Naive thymus-derived CD4-positive, alpha-beta T cell (primary cell): ENCODE measurements around the gene RPL27. TPM values are rescaled to one million over a fixed set of nuclear protein-coding genes. Genes with fewer than 3 reads are reported as not detected.
"Not testable (repeated sequence)": the region's sequence is repeated elsewhere in the genome, so short reads cannot be mapped to it uniquely, and the experiment has no call there.

Experiments used
- ATAC-seq: fragments of 150-1000 bp; cut with Tn5 transposase; 2 replicates; pipeline ENCODE4 v1.10.0; 2021; ENCODE audit warnings: mild to moderate bottlenecking, moderate library complexity
- CTCF ChIA-PET: fragments of 350-600 bp; sonication (Branson Sonifier 250); formaldehyde crosslinking; loops from one replicate; lab custom pipeline; 2021; ENCODE audit warnings: antibody characterized with exemption; lab: Charles Lee
- POLR2A ChIA-PET: fragments of 350-600 bp; sonication (Branson Sonifier 250); formaldehyde crosslinking; loops from one replicate; lab custom pipeline; 2021; ENCODE audit warnings: antibody characterized with exemption, inconsistent platforms; lab: Charles Lee
- DNase-seq, 9 donors: peaks; one replicate each; pipeline versions ENCODE4 v3.0.0 to v3.0.0-alpha.2; 2020 to 2022; ENCODE audit warnings: mixed read lengths in 1 of 9
- H3K27ac ChIP-seq: one replicate; pipeline ENCODE4 v1.7.0; 2013; ENCODE audit warnings: mild to moderate bottlenecking, low read depth, low read length, moderate library complexity
- H3K27me3 ChIP-seq, 2 donors: one replicate each; pipeline ENCODE4 v1.7.0; 2013; ENCODE audit warnings: low read length in 2 of 2, mild to moderate bottlenecking in 2 of 2, moderate library complexity in 2 of 2; ENCODE audit not compliant: control insufficient read depth in 2 of 2, insufficient read depth in 2 of 2
- H3K36me3 ChIP-seq, 3 experiments: 1 replicate in 2 of 3; 2 replicates in 1 of 3; pipeline ENCODE4 v1.7.0; 2013; ENCODE audit warnings: low read length in 3 of 3, mild to moderate bottlenecking in 3 of 3, moderate library complexity in 1 of 3; ENCODE audit not compliant: insufficient read depth in 3 of 3, control insufficient read depth in 2 of 3
- H3K4me1 ChIP-seq, 2 donors: one replicate each; pipeline ENCODE4 v1.7.0; 2013; ENCODE audit warnings: low read length in 2 of 2, mild to moderate bottlenecking in 2 of 2, moderate library complexity in 1 of 2; ENCODE audit not compliant: control insufficient read depth in 2 of 2, insufficient read depth in 2 of 2
- H3K4me3 ChIP-seq: 2 replicates; pipeline ENCODE4 v1.7.0; 2013; ENCODE audit warnings: mild to moderate bottlenecking, low read length
- H3K9me3 ChIP-seq, 3 experiments: 1 replicate in 2 of 3; 2 replicates in 1 of 3; pipeline ENCODE4 v1.7.0; 2013; ENCODE audit warnings: low read length in 3 of 3; ENCODE audit not compliant: control insufficient read depth in 2 of 3
- H3K27ac Mint-ChIP-seq, 9 donors: one replicate each; pipeline ENCODE4 v1.8.0; 2020 to 2022; ENCODE audit warnings: mixed read lengths in 9 of 9, mild to moderate bottlenecking in 8 of 9, moderate library complexity in 5 of 9, inconsistent platforms in 2 of 9
- H3K27me3 Mint-ChIP-seq, 5 donors: one replicate each; pipeline ENCODE4 v1.8.0; 2021 to 2022; ENCODE audit warnings: mixed read lengths in 5 of 5, mild to moderate bottlenecking in 1 of 5
- H3K36me3 Mint-ChIP-seq, 5 donors: one replicate each; pipeline ENCODE4 v1.8.0; 2020 to 2022; ENCODE audit warnings: mixed read lengths in 5 of 5, mild to moderate bottlenecking in 3 of 5, inconsistent platforms in 1 of 5
- H3K4me1 Mint-ChIP-seq, 7 donors: one replicate each; pipeline ENCODE4 v1.8.0; 2020 to 2022; ENCODE audit warnings: mixed read lengths in 7 of 7, mild to moderate bottlenecking in 3 of 7, inconsistent platforms in 1 of 7
- H3K4me3 Mint-ChIP-seq, 10 donors: one replicate each; pipeline ENCODE4 v1.8.0; 2020 to 2022; ENCODE audit warnings: mild to moderate bottlenecking in 10 of 10, mixed read lengths in 10 of 10, moderate library complexity in 6 of 10, inconsistent platforms in 2 of 10
- H3K9me3 Mint-ChIP-seq, 11 donors: one replicate each; pipeline ENCODE4 v1.8.0; 2020 to 2022; ENCODE audit warnings: mixed read lengths in 11 of 11, mild to moderate bottlenecking in 4 of 11, inconsistent platforms in 1 of 11, moderate library complexity in 1 of 11
- intact Hi-C, 2 donors: fragments of 100-400 bp; cut with micrococcal nuclease; formaldehyde crosslinking; loops; one replicate each; pipeline ENCODE4 v1.15.1; 2023
- polyA plus RNA-seq, 2 donors: library from polyadenylated mRNA; unstranded; fragments of 300-500 nt; fragmentation: Illumina TruSeq; gene quantifications; one replicate each; pipeline ENCODE4 v1.2.3, GENCODE V29; 2021
- total RNA-seq, 6 experiments: library from RNA in 5 of 6; stranded (reverse) in 5 of 6; gene quantifications; 1 replicate in 5 of 6; 2 replicates in 1 of 6; pipeline ENCODE4 v1.2.3 and lab custom pipeline; 2021 to 2026

RPL27 gene
- total and polyA plus RNA-seq, 7 experiments from 2014 or later: 951 to 2,713 (median 1,834) TPM

DNA sequence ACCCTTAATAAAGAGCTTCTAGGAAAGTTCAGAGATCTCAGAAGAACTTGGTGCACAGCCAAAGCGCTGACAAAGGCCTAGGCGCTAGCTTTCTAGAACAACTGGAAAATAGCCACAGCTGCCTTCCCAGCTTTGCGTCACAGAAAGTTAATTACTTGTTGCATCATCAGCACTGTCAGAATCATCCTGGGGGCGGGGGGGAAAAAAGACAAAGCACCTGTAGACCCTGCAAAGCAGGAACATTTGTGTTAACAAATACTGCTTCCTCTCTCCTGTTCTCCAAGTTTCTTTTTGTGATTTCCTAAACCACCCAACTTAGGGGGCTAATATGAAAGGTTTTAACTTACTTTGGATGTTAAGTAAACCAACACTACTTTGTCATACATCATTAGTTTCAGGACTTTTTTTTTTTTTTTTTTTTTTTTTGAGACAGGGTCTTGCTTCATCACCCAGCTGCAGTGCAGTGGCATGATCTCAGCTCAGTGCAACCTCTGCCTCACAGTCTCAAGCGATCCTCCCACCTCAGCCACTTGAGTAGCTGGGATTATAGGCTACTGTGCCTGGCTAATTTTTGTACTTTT is 29.1 kb upstream of the RPL27 start:
- H3K9me3 ChIP-seq: no peaks in the 10 kb centered on the region
- Mint-ChIP-seq H3K27ac (no peak overlapping the region), H3K4me3 (no peak overlapping the region), H3K36me3 (peaks cover 0 to 5% (median 0%) of the 10 kb centered on the region in 5 donors), H3K27me3 (peaks cover 0 to 2% (median 0%) of the 10 kb centered on the region in 5 donors), H3K4me1 (peaks cover 4 to 6% (median 6%) of the 10 kb centered on the region in 7 donors), H3K9me3 (peaks cover 0 to 6% (median 0%) of the 10 kb centered on the region in 11 donors)
- no peak overlapping the region for H3K27ac ChIP-seq
- no peak overlapping the region for H3K4me3 ChIP-seq
- ATAC-seq (no peak), DNase-seq (no peak)
- ChIA-PET POLR2A (interaction anchor here (0.6 to 1.1 kb wide), 3 partner anchors 10 to 194 kb away, joined by 3 to 5 read pairs (median 3); partner anchors contain the start of gene PTGES3L), CTCF (interaction anchor here (0.6 to 1.3 kb wide), 3 partner anchors 29 to 515 kb away, joined by 3 to 4 read pairs (median 3); partner anchors contain the start of genes DHX8 and RPL27)
- H3K36me3 ChIP-seq: no peaks in the 10 kb centered on the region
- no peaks in the 10 kb centered on the region for H3K4me1 ChIP-seq
- H3K27me3 ChIP-seq: no peaks in the 10 kb centered on the region
- intact Hi-C loops: no loop called here

DNA sequence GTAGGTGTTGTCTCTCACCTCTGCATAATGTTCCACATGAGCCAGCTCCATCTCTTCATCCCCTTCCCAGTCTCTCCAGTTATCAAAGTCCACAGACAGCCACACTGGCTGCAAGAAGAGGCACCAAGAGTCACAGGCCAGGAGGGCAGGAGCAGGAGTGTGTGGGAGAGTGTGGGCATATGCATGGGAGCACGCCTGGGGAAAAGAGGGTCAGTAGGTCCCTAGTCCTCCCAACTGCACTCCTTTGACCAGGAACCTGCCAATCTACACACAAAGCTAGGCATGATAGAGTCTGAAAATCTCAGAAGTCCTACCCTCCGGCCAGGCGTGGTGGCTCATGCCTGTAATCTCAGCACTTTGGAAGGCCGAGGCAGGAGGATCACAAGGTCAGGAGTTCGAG is 26.6 kb upstream of the RPL27 start:
- Histone ChIP-seq H3K4me1 (no peaks in the 10 kb centered on the region), H3K36me3 (no peaks in the 10 kb centered on the region), H3K9me3 (no peaks in the 10 kb centered on the region), H3K27ac (no peak overlapping the region), H3K27me3 (no peaks in the 10 kb centered on the region), H3K4me3 (no peak overlapping the region)
- ATAC-seq (no peak), DNase-seq (no peak)
- Mint-ChIP-seq H3K36me3 (no peaks in the 10 kb centered on the region), H3K27ac (peak overlapping the region in 1 of 9 donors; percentile 16), H3K27me3 (no peaks in the 10 kb centered on the region), H3K4me3 (no peak overlapping the region), H3K9me3 (no peaks in the 10 kb centered on the region), H3K4me1 (peaks cover 0 to 5% (median 0%) of the 10 kb centered on the region in 7 donors)
- intact Hi-C loops: no loop called here
- POLR2A ChIA-PET: interaction anchor here (0.8 kb wide), 1 partner anchor 248 kb away, joined by 3 read pairs; no protein-coding TSS in a partner anchor
- CTCF ChIA-PET: no interaction called here

DNA sequence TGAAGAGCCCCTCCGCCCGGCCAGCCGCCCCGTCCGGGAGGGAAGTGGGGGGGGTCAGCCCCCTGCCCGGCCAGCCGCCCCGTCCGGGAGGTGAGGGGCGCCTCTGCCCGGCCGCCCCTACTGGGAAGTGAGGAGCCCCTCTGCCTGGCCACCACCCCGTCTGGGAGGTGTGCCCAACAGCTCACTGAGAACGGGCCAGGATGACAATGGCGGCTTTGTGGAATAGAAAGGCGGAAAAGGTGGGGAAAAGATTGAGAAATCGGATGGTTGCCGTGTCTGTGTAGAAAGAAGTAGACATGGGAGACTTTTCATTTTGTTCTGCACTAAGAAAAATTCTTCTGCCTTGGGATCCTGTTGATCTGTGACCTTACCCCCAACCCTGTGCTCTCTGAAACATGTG is 24.9 kb upstream of the RPL27 start:
- H3K27ac ChIP-seq, H3K9me3 Mint-ChIP-seq, H3K4me3 Mint-ChIP-seq, H3K9me3 ChIP-seq, H3K27ac Mint-ChIP-seq, DNase-seq, CTCF ChIA-PET, POLR2A ChIA-PET, ATAC-seq, H3K27me3 ChIP-seq, H3K36me3 ChIP-seq, H3K4me3 ChIP-seq, H3K36me3 Mint-ChIP-seq, intact Hi-C loops, H3K4me1 Mint-ChIP-seq, H3K27me3 Mint-ChIP-seq, H3K4me1 ChIP-seq: not testable (repeated sequence)

DNA sequence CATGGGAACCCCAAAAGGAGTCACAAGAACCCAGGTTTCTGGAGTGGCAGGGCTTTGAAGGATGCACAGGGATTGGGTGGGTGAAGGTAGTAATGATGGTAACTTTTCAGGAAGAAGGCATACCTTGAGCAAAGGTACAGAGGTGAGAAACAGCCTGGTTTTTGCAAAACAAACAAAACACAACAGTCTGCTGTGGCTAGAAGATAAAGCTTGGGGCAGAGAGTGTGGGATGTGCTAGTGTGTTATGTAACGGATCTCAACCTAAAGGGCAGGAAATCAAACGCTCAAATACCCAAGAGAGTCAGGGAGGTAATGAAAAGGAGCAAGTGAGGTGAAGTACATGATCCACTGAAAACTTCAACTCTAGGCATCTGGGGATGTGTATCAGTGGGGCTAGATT is 23.0 kb upstream of the RPL27 start:
- ATAC-seq (no peak), DNase-seq (no peak)
- H3K9me3 Mint-ChIP-seq: no peaks in the 10 kb centered on the region
- H3K27me3 Mint-ChIP-seq: no peaks in the 10 kb centered on the region
- H3K4me3 Mint-ChIP-seq: no peak overlapping the region
- H3K36me3 Mint-ChIP-seq: no peaks in the 10 kb centered on the region
- Histone ChIP-seq H3K36me3 (no peaks in the 10 kb centered on the region), H3K4me1 (peaks cover 0 to 5% of the 10 kb centered on the region in 2 donors), H3K9me3 (no peaks in the 10 kb centered on the region), H3K4me3 (no peak overlapping the region), H3K27ac (no peak overlapping the region), H3K27me3 (no peaks in the 10 kb centered on the region)
- H3K27ac Mint-ChIP-seq: peak overlapping the region in 3 of 9 donors; percentile 9 to 23 (median 12)
- intact Hi-C loops: no loop called here
- POLR2A ChIA-PET: no interaction called here
- CTCF ChIA-PET: no interaction called here
- peaks cover 8 to 16% (median 12%) of the 10 kb centered on the region in 7 donors for H3K4me1 Mint-ChIP-seq

DNA sequence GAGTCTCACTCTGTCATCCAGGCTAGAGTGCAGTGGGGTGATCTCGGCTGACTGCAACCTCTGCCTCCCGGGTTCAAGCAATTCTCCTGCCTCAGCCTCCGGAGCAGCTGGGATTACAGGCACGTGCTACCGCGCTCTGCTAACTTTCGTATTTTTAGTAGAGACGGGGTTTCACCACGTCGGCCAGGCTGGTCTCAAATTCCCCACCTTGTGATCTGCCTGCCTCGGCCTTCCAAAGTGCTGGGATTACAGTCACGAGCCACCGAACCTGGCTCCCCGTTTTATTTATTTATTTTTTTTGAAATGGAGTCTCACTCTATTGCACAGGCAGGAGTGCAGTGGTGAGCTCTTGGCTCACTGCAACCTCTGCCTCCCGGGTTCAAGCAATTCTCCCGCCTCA is 22.5 kb upstream of the RPL27 start:
- CTCF ChIA-PET: interaction anchor here (0.6 kb wide), 1 partner anchor 20 kb away, joined by 4 read pairs; no protein-coding TSS in a partner anchor
- H3K36me3 ChIP-seq, DNase-seq, H3K9me3 Mint-ChIP-seq, H3K4me1 ChIP-seq, H3K36me3 Mint-ChIP-seq, H3K9me3 ChIP-seq, ATAC-seq, intact Hi-C loops, H3K4me3 ChIP-seq, POLR2A ChIA-PET, H3K27me3 ChIP-seq, H3K27me3 Mint-ChIP-seq, H3K4me3 Mint-ChIP-seq, H3K27ac ChIP-seq: not testable (repeated sequence)
- H3K4me1 Mint-ChIP-seq: peaks cover 9 to 20% (median 14%) of the 10 kb centered on the region in 7 donors
- peak overlapping the region in 1 of 9 donors; percentile 12 for H3K27ac Mint-ChIP-seq

DNA sequence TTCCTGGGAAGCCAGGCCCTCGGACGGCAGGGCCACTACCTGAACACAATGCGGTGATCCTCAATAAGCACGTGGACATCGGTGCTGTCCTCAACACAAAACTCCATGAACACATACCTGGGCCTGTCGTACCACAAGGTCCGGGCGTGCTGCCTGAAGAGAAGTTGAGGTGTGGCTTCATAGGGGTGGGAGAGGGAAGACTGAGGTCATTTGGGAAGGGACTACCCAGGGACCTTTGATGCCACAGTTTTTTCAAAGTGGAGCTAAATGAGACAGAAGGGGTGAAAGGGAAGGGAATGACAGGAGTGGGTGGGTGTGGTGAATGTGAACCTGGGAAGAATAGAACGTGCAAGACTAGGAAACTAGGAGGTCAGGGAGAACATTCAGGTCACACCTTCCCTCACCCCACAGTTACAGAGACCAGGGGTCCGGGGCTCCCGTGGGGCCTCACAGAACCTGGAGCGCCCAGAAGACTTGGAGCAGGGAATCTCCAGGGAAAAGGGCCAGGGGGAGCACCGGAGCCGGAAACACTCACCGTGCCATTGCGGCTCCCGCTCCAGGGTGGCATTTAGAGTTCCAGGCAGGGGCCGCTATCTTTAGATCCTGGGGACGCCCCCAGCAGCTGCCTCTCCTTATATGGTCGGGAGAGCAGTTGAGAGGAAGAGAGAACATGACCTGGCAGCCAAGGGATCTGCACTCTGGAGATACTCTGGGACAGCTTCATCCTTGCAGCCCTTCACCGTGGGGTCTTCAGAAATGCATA is 18.5 kb upstream of the RPL27 start, which contains the start of gene PTGES3L:
Gene PTGES3L (minus strand): TSS at position 570 of the 763 bp plus-strand sequence. CDS start 27 bp downstream, at position 543.
- POLR2A ChIA-PET: interaction anchor here (0.5 to 1.3 kb wide), 5 partner anchors 11 to 1013 kb away, joined by 3 to 5 read pairs (median 4); partner anchors contain the start of genes CNP, RAMP2 and RPL27
- H3K9me3 Mint-ChIP-seq: no peaks in the 10 kb centered on the region
- intact Hi-C loops: loop anchor here (1.0 to 2.0 kb wide), 8 partner anchors 15 to 504 kb away; partner anchors contain the start of genes AARSD1 (in 2 of the 2), RPL27 (in 2 of the 2), BECN1 (in 1 of the 2) and DHX8 (in 1 of the 2)
- H3K36me3 Mint-ChIP-seq: peaks cover 0 to 7% (median 0%) of the 10 kb centered on the region in 5 donors
- Histone ChIP-seq H3K4me1 (peaks cover 4 to 16% of the 10 kb centered on the region in 2 donors), H3K4me3 (peak within 1 kb of the TSS; percentile 81), H3K36me3 (no peaks in the 10 kb centered on the region), H3K27ac (peak within 1 kb of the TSS; percentile 84), H3K27me3 (no peaks in the 10 kb centered on the region), H3K9me3 (no peaks in the 10 kb centered on the region)
- peak; percentile 34 for ATAC-seq
- H3K27ac Mint-ChIP-seq: peak within 1 kb of the TSS; percentile 83 to 98 (median 94)
- CTCF ChIA-PET: no interaction called here
- H3K4me1 Mint-ChIP-seq: peaks cover 25 to 42% (median 32%) of the 10 kb centered on the region in 7 donors
- DNase-seq: peak in 3 of 9 donors; percentile 12 to 34 (median 24)
- no peaks in the 10 kb centered on the region for H3K27me3 Mint-ChIP-seq
- H3K4me3 Mint-ChIP-seq: peak within 1 kb of the TSS; percentile 96 to 99 (median 98)
